M059J (cell line): ENCODE measurements around the gene C19orf44. TPM values are rescaled to one million over a fixed set of nuclear protein-coding genes. Genes with fewer than 3 reads are reported as not detected.

Experiments
- total RNA-seq: library from RNA; depleted of rRNA; stranded (reverse); fragments of >200 nt; shearing (Covaris generic); gene quantifications from 2 replicates; pipeline ENCODE4 v1.2.3, GENCODE V29; 2014; rRNA removed

The C19orf44 gene
- total RNA-seq, 1 experiment from 2014 or later, result 3.7 TPM

Other genes starting within 250 kb of the C19orf44 start
- gene KLF2, start 171.6 kb upstream of the C19orf44 start, total RNA-seq, result 3.1 and 4.0 TPM in 2 replicates
- 4.1 and 6.3 TPM in 2 replicates for gene EPS15L1, start 24.4 kb upstream of the C19orf44 start, total RNA-seq
- not detected in 2 replicates for gene CALR3, start 227 bp upstream of the C19orf44 start, total RNA-seq
- gene CHERP, start 46.0 kb downstream of the C19orf44 start, total RNA-seq, result 4.5 and 7.5 TPM in 2 replicates
- 35.7 and 43.5 TPM in 2 replicates for gene SLC35E1, start 76.0 kb downstream of the C19orf44 start, total RNA-seq
- gene MED26, start 131.8 kb downstream of the C19orf44 start, total RNA-seq, result 4.0 and 9.2 TPM in 2 replicates
- gene SMIM7, start 163.8 kb downstream of the C19orf44 start, total RNA-seq, result 135 and 174 TPM in 2 replicates
- gene TMEM38A, start 164.7 kb downstream of the C19orf44 start, total RNA-seq, result 3.5 and 8.2 TPM in 2 replicates
- gene NWD1, start 223.5 kb downstream of the C19orf44 start, total RNA-seq, result not detected in 2 replicates